SK-N-MC (cell line): Measurements from ENCODE around the gene AHRR.

Experiments
- EZH2 ChIP-seq: fragments of 200-600 bp; sonication (generic); IDR thresholded peaks from one replicate; pipeline ENCODE4 v1.6.1; 2017; ENCODE audit warnings: antibody characterized with exemption
- POLR2AphosphoS5 ChIP-seq: IDR thresholded peaks from 2 replicates; pipeline ENCODE4 v1.6.1; 2012; ENCODE audit warnings: mild to moderate bottlenecking, low read depth, low read length, borderline replicate concordance

- TF ChIP-seq EZH2 (no peak), POLR2AphosphoS5 (no peak)
Measured at GRCh38 chr5:306011-306805, 15.3 kb upstream of the AHRR start.
